K562 (cell line): ENCODE data around the gene THADA. TPM values are rescaled to one million over a fixed set of nuclear protein-coding genes. Genes with fewer than 3 reads are reported as not detected.

Source experiments
- BHLHE40 ChIP-seq: IDR thresholded peaks from 2 replicates; pipeline ENCODE4 v1.6.1; 2011; ENCODE audit warnings: low read length, improper control_type of control experiment
- CTBP1 ChIP-seq: fragments of 450-650 bp; IDR thresholded peaks from 2 replicates; pipeline ENCODE4 v1.6.1; 2016; ENCODE audit warnings: borderline replicate concordance
- EHMT2 ChIP-seq: fragments of 450-650 bp; IDR thresholded peaks from 2 replicates; pipeline ENCODE4 v1.6.1; 2018; ENCODE audit warnings: antibody characterized with exemption
- ESRRA ChIP-seq: fragments of 450-650 bp; IDR thresholded peaks from 2 replicates; pipeline ENCODE4 v1.6.1; 2014; ENCODE audit warnings: low read depth, mild to moderate bottlenecking, moderate library complexity, borderline replicate concordance
- HNRNPLL ChIP-seq: fragments of 200-400 bp; formaldehyde crosslinking; IDR thresholded peaks from 2 replicates; pipeline ENCODE4 v1.6.1; 2017; ENCODE audit warnings: low read length, low read depth, mild to moderate bottlenecking; ENCODE audit not compliant: poor library complexity, severe bottlenecking
- KHSRP ChIP-seq: fragments of 450-650 bp; IDR thresholded peaks from 2 replicates; pipeline ENCODE4 v1.6.1; 2017
- KLF10 ChIP-seq: fragments of 250-450 bp; sonication (Bioruptor Pico); IDR thresholded peaks from 2 replicates; pipeline ENCODE4 v1.6.1; 2021; ENCODE audit warnings: matching md5 sums
- MCM5 ChIP-seq: fragments of 450-650 bp; IDR thresholded peaks from 2 replicates; pipeline ENCODE4 v1.6.1; 2016; ENCODE audit warnings: low read depth
- RBM22 ChIP-seq: fragments of 200-400 bp; formaldehyde crosslinking; IDR thresholded peaks from 2 replicates; pipeline ENCODE4 v1.6.1; 2018; ENCODE audit warnings: low read length, low read depth; ENCODE audit not compliant: poor library complexity, severe bottlenecking
- SRSF7 ChIP-seq: fragments of 200-400 bp; formaldehyde crosslinking; optimal IDR thresholded peaks from 2 replicates; pipeline ENCODE3; 2017; ENCODE audit warnings: mild to moderate bottlenecking, low read depth, low read length
- THRAP3 ChIP-seq: fragments of 450-650 bp; IDR thresholded peaks from 2 replicates; pipeline ENCODE4 v1.6.1; 2016; ENCODE audit warnings: mild to moderate bottlenecking, inconsistent platforms, borderline replicate concordance
- ZNF232 ChIP-seq: sonication (generic); formaldehyde crosslinking; IDR thresholded peaks from 2 replicates; pipeline ENCODE4 v1.8.0; 2022; ENCODE audit warnings: mild to moderate bottlenecking, missing genetic modification reagents
- ZNF707 ChIP-seq: fragments of 250-450 bp; sonication (Bioruptor Pico); conservative IDR thresholded peaks from 2 replicates; pipeline ENCODE4 v1.8.0; 2022; ENCODE audit warnings: inconsistent platforms, mild to moderate bottlenecking, moderate library complexity
- ZNF764 ChIP-seq: fragments of 250-450 bp; sonication (Bioruptor Pico); IDR thresholded peaks from 2 replicates; pipeline ENCODE4 v1.4.0; 2020; ENCODE audit warnings: low read depth, mild to moderate bottlenecking, moderate library complexity
- polyA plus RNA-seq, 8 experiments: library from polyadenylated mRNA; depleted of rRNA in 4 of 8; stranded (reverse) in 5 of 8; unstranded in 3 of 8; fragments of >200 nt; fragmentation: Nextera tagmentation in 2 of 8; fragmentation: Illumina TruSeq in 1 of 8; extraction: Ambion mirVana in 2 of 8; extraction: Trizol in 1 of 8; gene quantifications; 2 replicates each; pipeline versions ENCODE4 v1.2.1 to v1.2.3, GENCODE V29; 2011 to 2014; ENCODE audit warnings: inconsistent platforms in 1 of 8, missing spikeins in 1 of 8
- total RNA-seq, 7 experiments: library from RNA; depleted of rRNA in 6 of 7; stranded (reverse); fragments of >200 nt in 6 of 7; fragmentation: Illumina TruSeq in 2 of 7; extraction: Trizol in 2 of 7; gene quantifications; 2 replicates each; pipeline versions ENCODE4 v1.2.1 to v1.2.3, GENCODE V29; 2011 to 2021; ENCODE audit warnings: low replicate concordance in 1 of 7

The THADA gene
- total and polyA plus RNA-seq, 9 of the 15 experiments (the other 6 are each of a cell fraction or from before 2014, with no cell fraction given): 17.8 to 34.7 (median 31.9) TPM

- TF ChIP-seq SRSF7 (no peak), KLF10 (CRISPR knock-in tag) (no peak), HNRNPLL (no peak), BHLHE40 (no peak), ZNF707 (CRISPR knock-in tag) (no peak), MCM5 (no peak), THRAP3 (no peak), ZNF232 (CRISPR knock-in tag) (no peak), KHSRP (no peak), CTBP1 (no peak), EHMT2 (no peak), ESRRA (no peak), RBM22 (no peak), ZNF764 (no peak)
These were observed 245.9 kb downstream of the THADA start (continued) for GRCh38 chr2:43349904-43350303.
